Stimulated activated CD4-positive, alpha-beta T cell treated with anti-CD3 and anti-CD28 coated beads, Interleukin-4, amount 100 ng/mL, for 4 hours (primary cell): ENCODE results near the gene ZNF519.

Experiments
- DNase-seq, 2 experiments: peaks; one replicate each; pipeline ENCODE4 v3.0.0-alpha.2; 2020

The ZNF519 gene

DNA sequence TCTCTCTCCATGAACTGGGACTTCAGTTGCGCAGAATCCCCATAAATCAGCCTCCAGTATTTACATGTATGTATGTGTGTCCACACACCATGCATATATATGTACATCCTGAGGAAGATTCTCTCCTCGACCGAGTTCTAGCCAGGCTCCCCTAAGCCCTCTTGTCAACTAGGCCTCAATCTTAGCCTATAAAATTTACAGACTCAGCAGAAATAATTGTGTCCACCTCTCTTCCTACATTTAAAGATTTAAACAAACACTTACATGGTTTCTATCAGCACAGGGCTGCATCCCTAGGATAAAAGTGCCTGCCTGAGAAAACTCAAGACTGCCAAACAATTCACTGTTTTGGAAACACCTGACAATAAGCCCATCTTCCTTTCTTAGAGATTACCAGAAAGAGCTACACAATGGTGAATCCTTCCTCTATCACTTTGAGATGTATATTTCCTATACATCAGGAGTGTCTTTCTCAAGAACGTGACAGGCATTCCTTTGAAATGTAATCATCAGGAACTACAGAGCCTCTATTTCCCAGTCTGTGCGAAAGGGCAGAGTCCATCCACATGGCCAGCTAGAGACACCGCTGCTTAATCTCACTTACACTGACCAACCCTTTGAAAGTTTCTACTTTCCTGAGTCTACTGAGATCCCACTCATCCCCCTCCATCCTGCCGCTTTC lies 39.5 kb downstream of the ZNF519 start:
- no peak for DNase-seq

DNA sequence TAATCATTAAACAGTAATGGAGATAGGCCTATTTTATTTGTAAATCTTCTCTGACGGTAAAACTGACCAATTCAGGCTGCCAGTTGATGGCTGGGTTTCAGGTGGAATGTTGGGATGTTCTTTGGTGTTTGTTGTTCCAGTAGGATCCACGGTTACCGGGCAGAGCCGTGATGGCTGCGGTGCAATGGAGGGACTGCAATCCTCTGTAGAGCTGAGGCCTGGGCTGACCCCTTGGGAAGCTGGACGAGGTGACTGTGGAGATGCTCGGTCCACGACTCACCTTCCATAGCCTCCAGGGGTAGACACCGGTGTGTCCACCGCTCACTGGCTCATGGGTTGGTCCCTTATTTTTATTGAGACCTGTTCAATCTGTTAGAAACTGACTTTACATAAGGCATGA lies 42.5 kb downstream of the ZNF519 start:
- no peak for DNase-seq

- no peak for DNase-seq
Measured at GRCh38 chr18:14089191-14089590, 43.0 kb downstream of the ZNF519 start.

- DNase-seq = no peak
Measured at GRCh38 chr18:14086458-14087231, 45.6 kb downstream of the ZNF519 start.

- no peak for DNase-seq
Measured at GRCh38 chr18:14085770-14086457, 46.3 kb downstream of the ZNF519 start.

DNA sequence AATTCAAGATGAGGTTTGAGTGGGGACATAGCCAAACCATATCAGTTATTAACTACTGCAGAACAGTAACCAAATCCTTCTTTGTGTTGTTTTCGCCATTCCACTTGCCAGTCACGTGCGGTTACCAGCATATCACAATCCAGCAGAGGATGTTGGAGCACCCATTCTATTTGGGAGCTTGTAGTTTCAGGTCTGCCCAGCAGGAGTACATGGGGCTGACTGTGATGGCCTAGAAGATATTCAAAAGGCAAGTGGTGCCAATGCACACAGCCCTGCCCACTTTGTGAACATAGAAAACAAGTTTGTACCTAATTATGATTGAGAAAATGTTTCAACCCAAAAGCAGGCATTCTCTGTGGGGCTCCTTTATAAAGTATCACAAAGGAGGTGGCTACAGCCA lies 57.0 kb downstream of the ZNF519 start:
- DNase-seq = no peak

DNA sequence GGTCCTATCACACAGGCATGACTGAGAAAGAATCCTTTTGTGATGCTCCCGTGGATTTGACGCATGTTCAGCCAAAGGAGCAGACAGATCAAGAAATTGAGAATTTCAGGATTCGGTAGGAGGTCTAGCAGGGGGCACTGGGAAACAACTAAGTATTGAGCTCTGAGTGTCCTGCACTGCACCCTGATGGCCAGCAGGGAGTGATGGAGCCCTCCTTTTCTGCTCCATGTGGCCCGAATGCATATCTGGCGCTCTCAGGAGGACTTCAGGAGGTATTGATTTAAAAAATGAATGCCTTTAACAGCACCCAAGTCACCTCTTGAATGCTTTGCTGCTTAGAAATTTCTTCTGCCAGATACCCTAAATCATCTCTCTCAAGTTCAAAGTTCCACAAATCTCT lies 58.0 kb downstream of the ZNF519 start:
- DNase-seq = no peak

DNA sequence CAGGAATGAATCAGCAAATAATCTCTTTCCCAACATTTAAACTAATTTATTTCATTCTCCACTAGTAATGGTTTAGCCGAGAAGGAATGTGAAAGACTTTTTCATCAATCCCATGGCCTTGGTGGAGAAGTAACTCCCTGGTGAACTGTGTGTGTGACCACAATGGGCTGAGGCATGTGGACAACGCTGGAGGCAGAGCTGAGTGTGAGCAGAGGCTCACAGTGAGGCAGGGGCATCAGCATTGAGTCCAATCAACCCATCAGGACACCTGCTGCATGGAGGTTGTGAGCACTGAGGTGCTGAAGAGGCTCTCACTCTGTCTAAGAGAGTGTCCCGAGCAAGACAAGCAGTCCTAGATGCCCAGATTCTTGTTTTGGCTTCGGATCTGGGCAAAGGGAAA lies 78.6 kb downstream of the ZNF519 start:
- DNase-seq = no peak
